ENCODE measurements around the gene PARP4.
A peak's percentile ranks its signal among the peaks of the same experiment; 100 is the strongest.
"Not testable (repeated sequence)": the region's sequence is repeated elsewhere in the genome, so short reads cannot be mapped to it uniquely, and the experiment has no call there.

PARP4 gene

GRCh38 chr13:24512197-24512907 is at the start of gene PARP4:
TSS of gene PARP4 (minus strand) at chr13:24512778. CDS start at chr13:24503776, 9,002 bp downstream.
- H3K4me3 ChIP-seq (ENCODE audit: low read length), result peak within 1 kb of the TSS; percentile 78
- no peak for TF ChIP-seq CTCF (IDR thresholded peaks at IDR 0.05; ENCODE audit: insufficient read depth, low read depth, low read length, missing control alignments)
- DNase-seq (ENCODE audit: low read depth), result peak; percentile 92

GRCh38 chr13:24560579-24561187 is 48.1 kb upstream of the PARP4 start:
- not testable (repeated sequence) for DNase-seq (ENCODE audit: low read depth); H3K4me3 ChIP-seq (ENCODE audit: low read length)

- H3K4me3 ChIP-seq (ENCODE audit: low read length); DNase-seq (ENCODE audit: low read depth): not testable (repeated sequence)
These were observed 47.0 kb upstream of the PARP4 start for GRCh38 chr13:24559431-24560218.

GRCh38 chr13:24557081-24557480 is 44.5 kb upstream of the PARP4 start:
- TF ChIP-seq CTCF (IDR thresholded peaks at IDR 0.05; ENCODE audit: insufficient read depth, low read depth, low read length, missing control alignments), result no peak
- no peak for DNase-seq (ENCODE audit: low read depth)
- no peak overlapping the region for H3K4me3 ChIP-seq (ENCODE audit: low read length)

GRCh38 chr13:24553892-24554291 is 41.3 kb upstream of the PARP4 start:
- not testable (repeated sequence) for H3K4me3 ChIP-seq (ENCODE audit: low read length); DNase-seq (ENCODE audit: low read depth)

- DNase-seq (ENCODE audit: low read depth), result not testable (repeated sequence)
- peak overlapping the region; percentile 36 for H3K4me3 ChIP-seq (ENCODE audit: low read length)
These were observed 29.1 kb upstream of the PARP4 start for GRCh38 chr13:24541476-24542352.

- no peak for DNase-seq (ENCODE audit: low read depth)
- H3K4me3 ChIP-seq (ENCODE audit: low read length), result no peak overlapping the region
- no peak for TF ChIP-seq CTCF (IDR thresholded peaks at IDR 0.05; ENCODE audit: insufficient read depth, low read depth, low read length, missing control alignments)
These were observed 28.5 kb upstream of the PARP4 start for GRCh38 chr13:24541127-24541475.

GRCh38 chr13:24540236-24541126 is 27.9 kb upstream of the PARP4 start:
- no peak for DNase-seq (ENCODE audit: low read depth)
- TF ChIP-seq CTCF (IDR thresholded peaks at IDR 0.05; ENCODE audit: insufficient read depth, low read depth, low read length, missing control alignments), result no peak
- H3K4me3 ChIP-seq (ENCODE audit: low read length), result no peak overlapping the region

Data from epithelial cell of esophagus (primary cell).